HG03439 (cell line): ENCODE data around the gene ARL3.
"Not testable (repeated sequence)": the region's sequence is repeated elsewhere in the genome, so short reads cannot be mapped to it uniquely, and the experiment has no call there.

Experiments
- ATAC-seq: cut with Tn5 transposase; IDR thresholded peaks from one replicate; pipeline ENCODE4 v1.9.1; 2021; ENCODE audit warnings: mild to moderate bottlenecking, moderate library complexity; ENCODE audit not compliant: unreplicated experiment

ARL3 gene

GRCh38 chr10:102713814-102714620 lies at the start of gene ARL3:
TSS of gene ARL3 (minus strand) at chr10:102714397. CDS start at chr10:102714275, 122 bp downstream.
- peak; percentile 77 for ATAC-seq

GRCh38 chr10:102763037-102763607 lies 48.9 kb upstream of the ARL3 start:
- ATAC-seq, result no peak

GRCh38 chr10:102762401-102763015 lies 48.3 kb upstream of the ARL3 start:
- no peak for ATAC-seq

- no peak for ATAC-seq
Measured at GRCh38 chr10:102761981-102762380, 47.8 kb upstream of the ARL3 start.

- no peak for ATAC-seq
Measured at GRCh38 chr10:102759497-102760210, 45.5 kb upstream of the ARL3 start.

- ATAC-seq, result not testable (repeated sequence)
Measured at GRCh38 chr10:102758933-102759262, 44.7 kb upstream of the ARL3 start.

- no peak for ATAC-seq
Measured at GRCh38 chr10:102758240-102758932, 44.2 kb upstream of the ARL3 start.

GRCh38 chr10:102757323-102757722 lies 43.1 kb upstream of the ARL3 start:
- ATAC-seq, result no peak

- no peak for ATAC-seq
Measured at GRCh38 chr10:102753718-102754117, 39.5 kb upstream of the ARL3 start.

GRCh38 chr10:102752934-102753664 lies 38.9 kb upstream of the ARL3 start:
- ATAC-seq, result no peak

- no peak for ATAC-seq
Measured at GRCh38 chr10:102752266-102752930, 38.2 kb upstream of the ARL3 start.

- no peak for ATAC-seq
Measured at GRCh38 chr10:102745157-102745556, 31.0 kb upstream of the ARL3 start.

GRCh38 chr10:102744374-102745051 lies 30.3 kb upstream of the ARL3 start:
- peak; percentile 7 for ATAC-seq

- peak; percentile 96 for ATAC-seq
Measured at GRCh38 chr10:102743588-102744373, 29.6 kb upstream of the ARL3 start, which contains the start of gene WBP1L. TSS of gene WBP1L (plus strand) at chr10:102743948. CDS start at chr10:102744054, 106 bp downstream.

GRCh38 chr10:102743078-102743587 lies 28.9 kb upstream of the ARL3 start:
- ATAC-seq, result no peak

GRCh38 chr10:102742313-102742712 lies 28.1 kb upstream of the ARL3 start:
- not testable (repeated sequence) for ATAC-seq

GRCh38 chr10:102741726-102742237 lies 27.6 kb upstream of the ARL3 start:
- no peak for ATAC-seq

- ATAC-seq, result no peak
Measured at GRCh38 chr10:102740229-102740628, 26.0 kb upstream of the ARL3 start.
